K562 (cell line): ENCODE data around the gene PDLIM5. TPM values are rescaled to one million over a fixed set of nuclear protein-coding genes. Genes with fewer than 3 reads are reported as not detected.

Experiments used
- BCL6 ChIP-seq: fragments of 250-450 bp; sonication (Bioruptor Pico); IDR thresholded peaks from 2 replicates; pipeline ENCODE4 v1.4.0; 2020
- CBX5 ChIP-seq: IDR thresholded peaks from 2 replicates; pipeline ENCODE4 v1.6.1; 2014; ENCODE audit warnings: low read depth, borderline replicate concordance
- CREB3 ChIP-seq: fragments of 450-650 bp; conservative IDR thresholded peaks from 2 replicates; pipeline ENCODE4 v1.6.1; 2016; ENCODE audit warnings: missing genetic modification characterization, low read depth, mild to moderate bottlenecking, missing compliant biosample characterization, moderate library complexity
- CTBP1 ChIP-seq: fragments of 450-650 bp; IDR thresholded peaks from 2 replicates; pipeline ENCODE4 v1.6.1; 2016; ENCODE audit warnings: borderline replicate concordance
- CTCF ChIP-seq, 3 experiments: IDR thresholded peaks in 2 of 3; conservative IDR thresholded peaks in 1 of 3; 2 replicates each; pipeline ENCODE4 v1.5.1; 2011 to 2012; ENCODE audit warnings: low read length in 3 of 3, mild to moderate bottlenecking in 3 of 3, control low read depth in 2 of 3, improper control_type of control experiment in 1 of 3, inconsistent platforms in 1 of 3, low read depth in 1 of 3, mixed read lengths in 1 of 3, moderate library complexity in 1 of 3; ENCODE audit not compliant: insufficient read depth in 2 of 3
- FOSL1 ChIP-seq: fragments of 200-800 bp; sonication (Bioruptor generic); conservative IDR thresholded peaks from 2 replicates; pipeline ENCODE4 v1.6.1; 2016; ENCODE audit warnings: missing genetic modification characterization, missing compliant biosample characterization
- IFI16 ChIP-seq: fragments of 250-450 bp; sonication (Bioruptor Pico); IDR thresholded peaks from 2 replicates; pipeline ENCODE4 v2.1.2; 2022; ENCODE audit warnings: mild to moderate bottlenecking, inconsistent platforms
- KAT8 ChIP-seq: fragments of 450-650 bp; IDR thresholded peaks from 2 replicates; pipeline ENCODE4 v1.6.1; 2016; ENCODE audit warnings: low read depth, mild to moderate bottlenecking
- LEF1 ChIP-seq: fragments of 450-650 bp; IDR thresholded peaks from 2 replicates; pipeline ENCODE4 v1.6.1; 2016; ENCODE audit warnings: mild to moderate bottlenecking
- NCOA1 ChIP-seq: fragments of 450-650 bp; IDR thresholded peaks from 2 replicates; pipeline ENCODE4 v1.6.1; 2016; ENCODE audit warnings: low read depth
- NONO ChIP-seq, 2 experiments: fragments of 200-400 bp in 1 of 2; fragments of 450-650 bp in 1 of 2; formaldehyde crosslinking in 1 of 2; IDR thresholded peaks; 2 replicates each; pipeline ENCODE4 v1.6.1; 2017; ENCODE audit warnings: low read depth in 2 of 2, mild to moderate bottlenecking in 2 of 2, moderate library complexity in 2 of 2, low read length in 1 of 2
- PCBP2 ChIP-seq: fragments of 200-400 bp; formaldehyde crosslinking; IDR thresholded peaks from 2 replicates; pipeline ENCODE4 v1.6.1; 2018; ENCODE audit warnings: low read length, low read depth, mild to moderate bottlenecking, moderate library complexity; ENCODE audit not compliant: poor library complexity, severe bottlenecking
- PRPF4 ChIP-seq: fragments of 200-400 bp; formaldehyde crosslinking; IDR thresholded peaks from one replicate; pipeline ENCODE4 v1.6.1; 2017; ENCODE audit warnings: low read length, low read depth, mild to moderate bottlenecking; ENCODE audit not compliant: insufficient read depth, poor library complexity, severe bottlenecking
- SMAD1 ChIP-seq: fragments of 150-350 bp; IDR thresholded peaks from 2 replicates; pipeline ENCODE4 v1.6.1; 2014; ENCODE audit warnings: low read length, low read depth; ENCODE audit not compliant: partially characterized antibody
- SMAD3 ChIP-seq: fragments of 450-650 bp; formaldehyde crosslinking; conservative IDR thresholded peaks from 2 replicates; pipeline ENCODE4 v1.4.0; 2020; ENCODE audit warnings: mild to moderate bottlenecking
- SNRNP70 ChIP-seq: fragments of 200-400 bp; formaldehyde crosslinking; optimal IDR thresholded peaks from 2 replicates; pipeline ENCODE3; 2017; ENCODE audit warnings: low read depth, low read length
- SREBF1 ChIP-seq: fragments of 150-350 bp; IDR thresholded peaks from 2 replicates; pipeline ENCODE4 v1.6.1; 2014; ENCODE audit warnings: antibody characterized with exemption, low read depth, low read length, borderline replicate concordance
- TRIM24 ChIP-seq, 2 experiments: fragments of 450-650 bp; IDR thresholded peaks; 2 replicates each; pipeline ENCODE4 v1.6.1; 2016
- ZFP36 ChIP-seq: fragments of 150-350 bp; IDR thresholded peaks from 2 replicates; pipeline ENCODE4 v1.6.1; 2018; ENCODE audit warnings: low read length, low read depth; ENCODE audit not compliant: partially characterized antibody
- ZFPM2 ChIP-seq: fragments of 250-450 bp; sonication (Bioruptor Pico); IDR thresholded peaks from 2 replicates; pipeline ENCODE4 v1.5.1; 2022; ENCODE audit warnings: mild to moderate bottlenecking
- ZNF449 ChIP-seq: fragments of 250-450 bp; sonication (Bioruptor Pico); IDR thresholded peaks from 2 replicates; pipeline ENCODE4 v1.8.0; 2022; ENCODE audit warnings: moderate library complexity, mild to moderate bottlenecking, inconsistent platforms
- polyA plus RNA-seq, 8 experiments: library from polyadenylated mRNA; depleted of rRNA in 4 of 8; stranded (reverse) in 5 of 8; unstranded in 3 of 8; fragments of >200 nt; fragmentation: Nextera tagmentation in 2 of 8; fragmentation: Illumina TruSeq in 1 of 8; extraction: Ambion mirVana in 2 of 8; extraction: Trizol in 1 of 8; gene quantifications; 2 replicates each; pipeline versions ENCODE4 v1.2.1 to v1.2.3, GENCODE V29; 2011 to 2014; ENCODE audit warnings: inconsistent platforms in 1 of 8, missing spikeins in 1 of 8
- total RNA-seq, 7 experiments: library from RNA; depleted of rRNA in 6 of 7; stranded (reverse); fragments of >200 nt in 6 of 7; fragmentation: Illumina TruSeq in 2 of 7; extraction: Trizol in 2 of 7; gene quantifications; 2 replicates each; pipeline versions ENCODE4 v1.2.1 to v1.2.3, GENCODE V29; 2011 to 2021; ENCODE audit warnings: low replicate concordance in 1 of 7
- TF ChIP-seq, protein P1 (sequence below): fragments of 450-650 bp; formaldehyde crosslinking; IDR thresholded peaks from 2 replicates; pipeline ENCODE4 v1.4.0; 2020; ENCODE audit warnings: mild to moderate bottlenecking, moderate library complexity

PDLIM5 gene
- total and polyA plus RNA-seq, 9 of the 15 experiments (the other 6 are each of a cell fraction or from before 2014, with no cell fraction given) = 36.9 to 127 (median 62.5) TPM

DNA sequence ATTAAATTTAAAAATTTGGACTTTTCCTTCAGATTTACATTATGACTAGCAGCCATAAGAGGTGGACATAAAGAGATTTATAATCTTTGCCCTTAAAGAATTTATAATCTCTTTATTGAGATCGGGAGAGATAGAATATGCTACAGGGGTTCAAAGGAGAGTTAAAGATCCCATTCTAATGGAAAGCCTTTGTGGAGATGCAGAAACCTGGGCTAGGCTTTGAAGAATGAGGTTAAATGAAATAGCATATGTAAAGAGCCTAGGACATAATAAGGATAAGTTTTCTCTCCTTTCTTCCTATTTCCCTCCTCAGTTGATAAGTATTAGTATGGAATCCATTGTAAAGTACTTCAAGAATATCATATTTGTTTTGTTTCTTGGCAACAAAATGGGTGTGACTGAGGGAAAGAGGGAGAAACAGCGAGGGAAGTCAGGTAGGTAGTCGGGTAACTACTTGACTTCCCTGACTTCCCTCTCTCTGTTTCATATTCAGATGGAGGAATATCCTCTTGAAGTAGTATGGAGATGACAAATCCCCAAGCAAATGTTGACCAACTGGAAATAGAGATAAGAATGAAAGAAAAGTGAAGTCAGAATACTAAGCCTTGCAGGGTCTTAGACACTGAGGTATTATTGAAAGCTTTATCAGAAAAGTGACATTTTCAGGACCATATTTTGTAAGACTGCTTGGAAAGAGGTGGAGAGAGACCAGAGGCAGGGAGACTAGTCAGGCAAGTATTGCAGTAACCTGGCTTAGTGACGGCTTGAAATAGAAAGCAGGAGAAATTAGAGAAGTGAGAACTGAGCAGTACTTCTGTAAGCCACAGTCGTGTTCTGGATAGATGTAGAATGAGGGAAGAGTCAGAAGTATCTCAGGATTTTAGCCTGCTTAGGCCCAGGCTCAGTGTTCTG is 82.9 kb downstream of the PDLIM5 start (continued):
- TF ChIP-seq CREB3 (tag) (no peak), CBX5 (no peak), NCOA1 (peak; percentile 35; the same call in 1 of the 2 replicates), ZFP36 (no peak), ZNF449 (CRISPR knock-in tag) (no peak), CTBP1 (no peak; the same call in 1 of the 2 replicates), SNRNP70 (no peak), LEF1 (peak; percentile 80; the same call in 1 of the 2 replicates), PCBP2 (no peak), TRIM24 (IDR thresholded peaks at IDR 0.05) (peak in 1 of 2 experiments; percentile 68; a peak in 2 of 4 replicates), NONO (IDR thresholded peaks at IDR 0.05; ENCODE audit: low read depth in 2 of 2, low read length in 1 of 2) (0 out of 4 replicates have a peak, but pooled peaks of 1 of the 2 experiments have one; percentile 27), KAT8 (no peak), FOSL1 (tag) (peak; percentile 28), SMAD3 (no peak), SMAD1 (no peak), SREBF1 (no peak), BCL6 (no peak), IFI16 (no peak), PRPF4 (no peak), ZFPM2 (CRISPR knock-in tag) (no peak), CTCF (IDR thresholded peaks at IDR 0.05 in 2 of 3, conservative IDR thresholded peaks at IDR 0.05 in 1 of 3; ENCODE audit: insufficient read depth in 2 of 3, low read depth in 1 of 3, low read length in 3 of 3) (no peak)
- TF ChIP-seq, protein P1, sequence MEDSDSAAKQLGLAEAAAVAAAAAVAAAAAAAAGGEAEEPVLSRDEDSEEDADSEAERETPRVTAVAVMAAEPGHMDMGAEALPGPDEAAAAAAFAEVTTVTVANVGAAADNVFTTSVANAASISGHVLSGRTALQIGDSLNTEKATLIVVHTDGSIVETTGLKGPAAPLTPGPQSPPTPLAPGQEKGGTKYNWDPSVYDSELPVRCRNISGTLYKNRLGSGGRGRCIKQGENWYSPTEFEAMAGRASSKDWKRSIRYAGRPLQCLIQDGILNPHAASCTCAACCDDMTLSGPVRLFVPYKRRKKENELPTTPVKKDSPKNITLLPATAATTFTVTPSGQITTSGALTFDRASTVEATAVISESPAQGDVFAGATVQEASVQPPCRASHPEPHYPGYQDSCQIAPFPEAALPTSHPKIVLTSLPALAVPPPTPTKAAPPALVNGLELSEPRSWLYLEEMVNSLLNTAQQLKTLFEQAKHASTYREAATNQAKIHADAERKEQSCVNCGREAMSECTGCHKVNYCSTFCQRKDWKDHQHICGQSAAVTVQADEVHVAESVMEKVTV = no peak
